Retina (tissue), 1 donor: ENCODE results near the gene DVL1.

Source experiments
- DNase-seq: peaks from one replicate; pipeline ENCODE4 v3.0.0-alpha.2; 2016

The DVL1 gene

GRCh38 chr1:1309251-1310108, 39.7 kb downstream of the DVL1 start:
- no peak for DNase-seq

DNA sequence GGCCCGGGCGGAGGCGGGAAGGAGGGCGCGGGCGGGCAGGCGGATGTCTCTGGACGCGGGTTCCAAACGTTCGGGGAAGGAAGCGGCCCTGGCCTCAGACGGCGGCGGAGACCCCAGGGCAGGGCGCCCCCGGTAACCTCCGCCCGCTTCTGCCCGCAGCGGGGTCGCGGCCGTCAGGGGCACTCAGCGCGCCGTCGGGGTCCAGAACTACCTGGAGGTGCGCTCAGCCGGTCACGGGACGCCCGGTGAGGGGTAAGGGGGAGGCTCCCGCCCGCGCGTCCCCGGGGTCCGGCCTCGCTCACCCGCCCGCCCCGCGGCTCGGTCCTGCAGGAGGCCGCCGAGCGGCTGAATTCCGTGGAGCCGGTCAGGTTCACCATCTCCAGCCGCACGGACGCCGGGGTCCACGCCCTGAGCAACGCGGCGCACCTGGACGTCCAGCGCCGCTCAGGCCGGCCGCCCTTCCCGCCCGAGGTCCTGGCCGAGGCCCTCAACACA, 40.4 kb downstream of the DVL1 start:
- no peak for DNase-seq

DNA sequence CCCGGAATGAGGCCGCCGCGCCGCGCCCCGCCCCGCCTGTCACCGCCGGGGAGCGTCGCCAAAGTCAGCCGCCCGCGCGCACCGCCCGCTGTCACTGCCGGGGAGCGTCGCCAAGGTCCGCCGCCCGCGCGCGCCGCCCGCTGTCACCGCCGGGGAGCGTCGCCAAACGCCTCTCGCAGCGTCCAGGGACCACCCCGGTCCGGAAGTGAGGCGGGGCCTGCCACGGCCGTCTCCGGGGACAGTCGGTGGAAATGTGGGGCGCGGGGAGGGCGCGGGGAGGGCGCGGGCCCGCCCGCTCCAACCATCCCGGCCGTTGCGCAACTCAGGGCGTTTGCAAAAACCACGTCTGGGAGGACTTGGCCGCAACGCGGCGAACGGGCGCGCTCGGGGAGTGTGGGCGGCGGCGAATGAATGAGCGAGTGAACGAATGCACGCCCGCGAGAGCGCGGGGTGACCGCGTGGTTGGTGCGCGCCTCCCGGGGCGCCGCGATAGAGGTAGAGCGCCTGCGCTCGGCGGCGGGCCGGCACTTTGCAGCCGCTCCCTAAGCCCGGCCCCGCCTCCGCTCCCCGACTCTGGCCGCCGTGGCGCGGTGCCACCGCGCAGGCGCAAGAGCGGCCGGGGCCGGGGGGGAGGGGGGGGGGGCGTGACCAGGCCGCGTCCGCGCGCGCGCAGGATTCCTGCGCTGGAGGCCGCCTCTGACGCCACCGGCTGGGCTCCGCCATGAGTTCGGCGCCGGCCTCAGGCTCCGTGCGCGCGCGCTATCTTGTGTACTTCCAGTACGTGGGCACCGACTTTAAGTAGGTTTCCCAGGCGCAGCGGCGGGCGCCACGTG, 41.1 kb downstream of the DVL1 start, which contains the start of the genes ACAP3 and PUSL1:
TSS of gene ACAP3 (minus strand) at position 8 of the 833 bp plus-strand sequence. CDS start 115 bp downstream, outside the sequence.
TSS of gene PUSL1 (plus strand) at position 675 of the 833 bp plus-strand sequence. CDS start at position 722, 47 bp downstream.
- DNase-seq = peak; percentile 96

DNA sequence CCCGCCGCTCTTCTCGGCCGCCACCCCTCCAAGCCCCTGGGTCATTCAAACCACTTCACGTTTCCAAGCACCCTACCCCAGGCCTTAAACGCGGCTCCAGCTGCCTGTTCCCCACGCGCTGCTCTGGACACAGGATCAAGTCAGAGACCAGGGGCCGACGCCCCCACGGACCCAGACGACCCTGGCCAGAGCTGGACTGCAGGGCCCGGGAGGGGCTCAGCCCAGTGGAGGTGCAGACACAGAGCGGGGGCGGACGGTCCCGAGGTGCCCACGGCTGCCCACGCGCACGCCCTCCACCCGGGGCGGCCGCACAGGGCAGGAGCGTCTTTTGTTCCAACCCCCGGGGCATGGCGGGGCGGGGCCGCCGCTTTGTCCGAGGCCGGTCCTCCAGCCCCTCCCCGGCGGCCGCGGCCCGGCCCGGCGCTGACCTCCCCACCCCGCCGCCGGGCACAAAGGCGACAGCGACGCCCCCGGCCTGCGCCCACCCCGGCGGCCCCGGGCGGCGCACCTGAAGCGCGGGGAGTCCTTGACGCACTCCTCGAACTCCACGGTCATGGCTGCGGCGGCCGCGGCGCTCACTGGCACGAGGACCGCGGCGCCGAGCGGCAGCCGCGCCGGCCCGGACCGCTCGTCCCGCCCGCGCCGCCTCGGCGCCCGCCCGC, 41.8 kb downstream of the DVL1 start:
- DNase-seq = no peak

DNA sequence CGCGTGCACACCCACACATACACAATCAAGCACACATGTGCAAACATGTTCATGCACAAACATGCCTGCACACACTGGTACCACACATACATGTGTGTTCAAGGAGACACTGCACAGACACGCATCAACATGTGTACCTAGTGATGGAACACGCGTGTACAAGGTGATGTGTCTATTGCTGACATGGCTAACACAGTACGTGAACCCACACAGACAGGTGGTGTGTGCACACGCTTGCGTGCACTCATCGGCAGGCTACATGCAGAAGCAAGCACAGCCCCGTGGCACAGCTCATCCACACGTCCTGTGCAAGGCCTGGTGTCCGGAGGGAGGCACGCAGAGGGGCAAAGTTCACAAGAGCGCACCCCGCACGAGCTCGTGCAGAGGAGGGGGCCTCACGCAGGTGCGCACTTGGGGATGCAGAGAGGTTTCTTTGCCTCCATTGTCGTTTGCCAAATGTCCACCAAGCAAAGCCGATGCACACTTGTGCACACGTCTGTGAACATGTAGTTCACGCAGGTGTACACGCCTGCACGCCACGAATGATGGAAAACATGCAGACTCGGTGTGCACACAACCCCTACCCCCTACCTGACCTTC, 42.5 kb downstream of the DVL1 start:
- no peak for DNase-seq

DNA sequence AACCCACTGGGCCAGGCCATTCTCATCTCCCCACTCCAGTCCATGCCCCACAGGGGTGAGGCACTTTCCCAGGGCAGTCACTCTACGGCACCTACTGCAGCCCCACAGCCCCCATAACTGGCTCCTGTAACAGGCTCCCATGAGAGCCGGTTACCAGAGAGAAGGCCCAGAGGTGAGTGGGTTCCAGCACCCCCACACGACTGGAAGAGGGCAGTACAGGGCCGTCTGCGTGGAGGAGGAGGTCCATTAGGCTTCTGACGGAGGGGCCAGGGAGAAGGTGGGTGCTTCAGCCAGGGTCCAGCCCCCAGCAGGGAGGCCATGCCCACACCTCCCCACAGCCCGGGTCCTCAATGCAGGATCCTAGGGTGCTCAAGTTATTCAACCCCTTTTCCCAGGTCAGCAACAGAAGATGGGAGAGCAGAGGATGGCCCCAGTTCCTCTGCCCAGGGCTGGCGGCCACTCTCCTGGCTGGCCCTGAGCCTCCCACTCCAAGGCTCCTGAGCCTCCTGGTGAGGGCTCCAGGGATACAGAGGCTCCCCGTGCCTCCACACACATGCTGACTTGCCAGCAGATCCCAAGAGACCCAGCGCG, 43.1 kb downstream of the DVL1 start:
- DNase-seq = no peak

DNA sequence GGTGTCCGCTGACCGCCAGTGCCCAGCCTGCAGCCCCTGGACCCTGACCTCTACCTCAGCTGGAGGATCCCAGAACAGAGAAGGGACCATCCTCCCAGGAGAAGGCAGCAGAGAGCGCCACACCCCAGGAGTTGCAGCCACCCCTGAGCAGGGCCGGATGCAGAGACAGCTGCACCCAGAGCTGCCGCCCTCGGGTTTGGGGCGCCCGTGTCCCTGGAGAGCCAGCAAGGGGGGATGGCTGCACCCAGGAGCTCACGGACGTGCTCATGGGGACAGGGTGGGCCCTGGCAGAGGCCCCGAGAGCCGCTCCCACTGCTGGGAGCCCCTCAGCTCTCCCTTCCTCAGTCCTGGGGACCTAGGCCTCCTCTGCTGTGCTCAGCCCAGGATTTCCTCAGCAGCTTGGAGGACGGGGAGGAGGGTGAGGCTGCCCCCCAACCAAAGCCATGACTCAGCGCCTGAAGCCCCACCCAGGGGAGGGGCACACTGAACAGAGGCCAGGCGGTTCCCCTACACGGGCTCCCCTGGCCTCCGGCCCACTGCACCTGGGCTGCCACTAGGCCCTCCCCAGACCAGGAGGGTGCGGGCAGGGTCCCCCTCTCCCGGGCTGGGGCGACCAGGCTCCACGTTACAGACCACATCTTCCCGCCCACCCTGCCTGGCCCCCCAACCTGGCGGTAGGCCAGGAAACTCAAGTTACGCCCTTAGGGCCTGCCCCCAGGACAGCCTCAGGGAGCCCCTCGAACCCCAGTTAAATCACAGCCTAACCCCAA, 43.7 kb downstream of the DVL1 start:
- no peak for DNase-seq

DNA sequence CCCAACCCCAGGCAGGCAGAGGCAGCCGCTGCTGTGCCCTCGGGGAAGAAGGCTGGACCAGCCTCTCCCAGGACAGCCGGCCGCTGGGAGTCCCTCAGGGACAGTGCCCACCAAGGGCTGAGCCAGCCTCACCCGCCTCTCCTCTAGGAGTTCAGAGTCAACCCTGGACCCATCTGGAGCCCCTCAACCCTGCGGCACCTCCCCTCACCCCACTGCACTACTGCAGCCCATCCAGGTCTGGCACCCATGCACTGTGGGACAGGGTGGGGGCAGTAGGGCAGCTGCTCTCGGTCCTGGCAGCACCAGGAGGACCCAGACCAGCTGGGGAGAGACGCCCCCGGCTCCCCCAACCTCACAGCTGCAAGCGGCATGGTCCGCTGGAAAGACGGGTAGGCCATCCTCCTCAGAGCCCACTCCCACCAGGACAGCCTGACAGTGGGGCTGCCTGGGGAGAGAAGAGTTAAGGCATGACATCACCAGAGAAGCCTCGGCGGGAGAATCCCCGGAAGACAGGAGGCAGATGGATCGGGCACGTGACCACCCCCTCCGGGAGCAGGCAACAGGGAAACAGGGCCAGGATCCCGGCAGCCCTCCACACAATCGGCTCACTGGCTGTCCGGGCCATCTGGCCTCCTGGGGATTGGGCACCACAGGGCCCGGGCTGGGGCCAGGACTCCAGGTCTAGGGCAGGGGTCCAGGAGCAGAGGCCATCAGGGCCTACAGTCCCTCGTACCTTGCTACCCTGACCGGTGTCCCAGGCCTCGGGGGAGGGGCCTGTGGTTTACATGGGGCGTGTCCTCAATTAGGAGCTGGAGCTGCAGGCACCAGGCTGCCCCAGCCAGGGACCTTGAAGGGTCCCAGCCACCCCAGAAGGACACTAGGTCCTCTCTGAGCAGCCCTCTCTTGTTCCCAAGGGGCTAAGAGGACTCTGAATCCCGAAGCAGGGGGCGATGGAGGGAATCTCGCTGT, 44.6 kb downstream of the DVL1 start:
- peak; percentile 95 for DNase-seq

DNA sequence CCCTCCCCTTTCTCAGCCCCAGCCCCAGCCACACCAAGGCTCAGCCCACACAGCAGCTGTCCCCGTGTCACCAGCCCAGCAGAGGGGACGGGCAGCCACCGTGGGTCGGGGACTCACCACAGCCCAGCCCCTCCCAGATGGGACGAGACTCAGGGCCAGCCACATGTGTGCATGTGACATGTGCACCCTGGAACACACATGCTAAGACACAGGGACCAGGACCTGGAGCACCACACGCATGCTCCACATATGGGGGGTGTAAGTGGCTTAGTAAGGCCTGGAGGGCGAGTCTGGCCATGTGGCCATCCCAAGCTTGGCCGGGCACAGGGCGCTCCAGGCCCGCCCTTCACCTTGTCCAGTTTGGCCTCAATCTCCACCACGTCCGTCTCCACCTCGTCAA, 45.5 kb downstream of the DVL1 start:
- DNase-seq = no peak

- DNase-seq = no peak
These were observed 46.2 kb downstream of the DVL1 start for GRCh38 chr1:1302951-1303509.

DNA sequence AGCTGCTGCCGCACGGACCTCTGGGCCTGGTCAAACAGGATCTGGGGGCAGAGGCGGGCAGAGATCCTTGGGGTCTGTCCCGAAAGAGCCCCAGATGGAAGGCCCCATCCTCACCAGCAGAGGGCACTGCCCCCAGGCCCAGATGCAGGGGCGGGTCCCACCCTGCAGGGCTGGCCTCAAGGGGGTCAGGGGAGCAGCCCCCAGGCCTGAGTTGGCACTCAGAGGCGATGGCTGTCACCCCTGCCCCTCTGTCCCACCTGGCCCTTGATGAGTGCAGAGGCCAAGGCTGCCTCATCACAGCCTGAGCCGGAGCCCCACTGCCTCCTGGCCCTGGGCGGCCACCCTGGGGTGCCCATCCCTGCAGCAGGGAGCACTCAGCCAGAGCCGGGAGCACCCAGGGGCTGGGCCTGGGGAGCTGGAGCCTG, 47.2 kb downstream of the DVL1 start:
- no peak for DNase-seq

GRCh38 chr1:1300352-1300739, 48.9 kb downstream of the DVL1 start:
- no peak for DNase-seq

- DNase-seq = no peak
These were observed 49.4 kb downstream of the DVL1 start for GRCh38 chr1:1299686-1300351.

DNA sequence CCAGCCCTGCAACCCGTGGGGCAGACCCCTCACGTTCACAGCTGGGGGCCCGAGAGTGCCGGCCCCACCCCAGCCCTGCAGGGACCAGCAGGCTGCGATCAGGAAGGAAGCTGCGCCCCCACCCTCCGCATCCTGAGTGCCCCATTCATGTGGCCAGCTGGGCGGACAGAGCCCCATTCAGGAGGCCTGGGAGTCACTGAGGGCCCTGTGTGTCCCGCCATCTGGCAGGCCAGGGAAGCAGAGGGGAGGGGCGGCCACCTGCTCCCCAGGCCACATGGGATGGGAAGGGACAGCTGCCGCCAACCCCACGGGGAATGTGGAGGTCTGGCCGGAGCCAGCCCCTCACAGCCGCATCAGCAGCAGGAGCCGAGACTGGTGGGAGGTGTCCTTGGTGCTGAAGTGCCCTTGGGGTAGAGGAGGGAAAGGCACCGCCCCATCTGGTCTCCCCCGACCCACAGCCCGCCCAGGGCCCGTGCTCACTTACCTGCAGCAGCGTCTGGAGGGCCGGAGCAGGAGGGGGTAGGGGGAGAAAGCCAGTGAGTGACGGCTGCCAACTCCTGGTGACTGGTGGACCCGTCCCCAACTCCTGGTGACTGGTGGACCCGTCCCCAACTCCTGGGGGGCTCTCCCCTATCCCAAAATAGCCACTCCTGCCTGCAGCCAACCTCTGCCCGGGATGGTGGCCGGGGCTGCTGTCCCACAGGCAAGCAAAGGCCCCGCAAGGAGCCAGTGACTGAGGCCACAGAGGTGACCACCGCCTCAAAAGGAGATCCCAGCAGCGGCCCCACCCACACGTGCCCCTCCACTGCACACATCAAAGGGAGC, 50.1 kb downstream of the DVL1 start:
- DNase-seq = peak; percentile 86

GRCh38 chr1:1297802-1298424, 51.3 kb downstream of the DVL1 start:
- no peak for DNase-seq

DNA sequence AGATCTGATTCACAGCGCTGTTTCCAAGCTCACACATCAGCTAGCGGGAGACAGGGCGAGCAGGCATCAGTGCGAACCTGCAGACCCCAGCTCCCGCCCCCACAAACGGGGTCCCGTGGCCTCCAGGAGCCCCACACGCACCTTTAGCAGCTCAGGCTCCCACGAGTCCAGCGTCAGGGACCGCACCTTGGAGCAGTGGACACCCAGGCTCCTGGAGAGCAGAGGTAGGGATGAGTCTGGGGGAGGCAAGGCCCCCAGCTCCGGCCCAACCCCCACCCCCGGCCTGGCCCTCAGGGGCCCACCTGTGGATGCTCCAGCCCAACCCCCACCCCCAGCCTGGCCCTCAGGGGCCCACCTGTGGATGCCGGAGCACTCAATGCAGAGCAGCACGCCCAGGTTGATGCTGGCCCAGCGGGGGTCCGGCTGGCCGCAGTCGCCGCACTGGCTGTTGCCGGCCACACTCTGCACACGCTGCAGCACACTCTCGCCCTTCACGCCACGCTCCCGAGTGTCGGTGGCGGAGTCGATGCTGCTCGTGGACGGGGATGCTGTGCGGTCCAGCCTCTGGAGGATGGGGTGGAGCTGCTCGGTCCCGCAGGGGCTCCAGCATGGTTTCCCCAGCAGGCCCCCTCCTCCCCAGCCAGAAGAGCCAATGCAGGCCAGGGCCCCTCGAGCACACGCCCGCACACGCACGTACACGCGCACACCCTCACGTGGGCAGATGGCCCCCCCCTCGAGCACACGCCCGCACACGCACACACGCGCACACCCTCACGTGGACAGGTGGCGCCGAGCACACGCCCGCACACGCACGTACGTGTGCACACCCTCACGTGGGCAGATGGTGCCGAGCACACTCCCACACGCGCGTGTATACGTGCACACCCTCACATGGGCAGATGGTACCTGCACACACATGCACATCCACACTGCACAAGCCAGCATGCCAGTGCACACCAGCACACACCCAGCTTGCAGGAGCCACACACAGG, 52.9 kb downstream of the DVL1 start:
- DNase-seq = no peak
